Measurements from ENCODE around the gene CYTH3. TPM values are rescaled to one million over a fixed set of nuclear protein-coding genes. Genes with fewer than 3 reads are reported as not detected.

CYTH3 gene
- polyA plus RNA-seq, 1 donor: 30.9 TPM

GRCh38 chr7:6260291-6261187, 11.9 kb downstream of the CYTH3 start:
- Histone ChIP-seq H3K27ac (ENCODE audit: low read length) (no peak overlapping the region), H3K4me1 (ENCODE audit: control insufficient read depth, insufficient read depth, low read length) (peaks cover 25% of the 10 kb centered on the region), H3K4me3 (ENCODE audit: low read length) (no peak overlapping the region), H3K9me3 (ENCODE audit: control insufficient read depth, low read depth, low read length) (no peaks in the 10 kb centered on the region), H3K36me3 (ENCODE audit: control insufficient read depth, insufficient read depth, low read length) (no peaks in the 10 kb centered on the region), H3K27me3 (ENCODE audit: control insufficient read depth, insufficient read depth, low read length) (no peaks in the 10 kb centered on the region)
- WGBS (ENCODE audit: insufficient coverage, low lambda C conversion rate): 93% methylated on average over 2 of the region's 6 CpGs
- no peak for DNase-seq

DNA sequence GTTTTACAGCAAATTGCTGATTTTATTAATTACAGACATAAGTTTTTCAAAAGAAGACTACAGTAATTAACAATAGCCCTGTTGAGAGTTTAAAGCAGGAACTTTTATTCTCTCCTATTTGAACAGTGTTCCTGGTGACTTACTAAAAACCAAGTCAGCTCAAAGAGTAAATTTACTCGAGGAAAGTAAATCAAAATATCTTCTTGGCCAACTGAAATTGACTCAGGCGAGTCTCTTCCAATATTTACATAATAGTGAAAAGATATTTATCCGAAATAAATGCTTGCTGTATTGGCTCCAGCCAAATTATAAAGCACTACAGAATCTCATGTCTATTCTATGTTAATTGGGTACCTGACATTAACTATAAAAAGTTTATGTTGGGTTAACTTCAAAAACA, 13.2 kb downstream of the CYTH3 start:
- H3K27me3 ChIP-seq (ENCODE audit: control insufficient read depth, insufficient read depth, low read length): no peaks in the 10 kb centered on the region
- H3K36me3 ChIP-seq (ENCODE audit: control insufficient read depth, insufficient read depth, low read length): no peaks in the 10 kb centered on the region
- no peak overlapping the region for H3K4me3 ChIP-seq (ENCODE audit: low read length)
- H3K9me3 ChIP-seq (ENCODE audit: control insufficient read depth, low read depth, low read length): no peaks in the 10 kb centered on the region
- WGBS (ENCODE audit: insufficient coverage, low lambda C conversion rate): 82% methylated on average over 2 of the region's 3 CpGs
- H3K4me1 ChIP-seq (ENCODE audit: control insufficient read depth, insufficient read depth, low read length): peaks cover 25% of the 10 kb centered on the region
- no peak for DNase-seq
- H3K27ac ChIP-seq (ENCODE audit: low read length): no peak overlapping the region

- WGBS (ENCODE audit: insufficient coverage, low lambda C conversion rate): 85% methylated on average over 4 of the region's 5 CpGs
- Histone ChIP-seq H3K36me3 (ENCODE audit: control insufficient read depth, insufficient read depth, low read length) (no peaks in the 10 kb centered on the region), H3K27me3 (ENCODE audit: control insufficient read depth, insufficient read depth, low read length) (no peaks in the 10 kb centered on the region), H3K9me3 (ENCODE audit: control insufficient read depth, low read depth, low read length) (no peaks in the 10 kb centered on the region), H3K27ac (ENCODE audit: low read length) (no peak overlapping the region), H3K4me3 (ENCODE audit: low read length) (no peak overlapping the region), H3K4me1 (ENCODE audit: control insufficient read depth, insufficient read depth, low read length) (peaks cover 25% of the 10 kb centered on the region)
- peak in 1 of 2 donors; percentile 23 for DNase-seq
Observed at GRCh38 chr7:6258440-6259182, 13.8 kb downstream of the CYTH3 start.

DNA sequence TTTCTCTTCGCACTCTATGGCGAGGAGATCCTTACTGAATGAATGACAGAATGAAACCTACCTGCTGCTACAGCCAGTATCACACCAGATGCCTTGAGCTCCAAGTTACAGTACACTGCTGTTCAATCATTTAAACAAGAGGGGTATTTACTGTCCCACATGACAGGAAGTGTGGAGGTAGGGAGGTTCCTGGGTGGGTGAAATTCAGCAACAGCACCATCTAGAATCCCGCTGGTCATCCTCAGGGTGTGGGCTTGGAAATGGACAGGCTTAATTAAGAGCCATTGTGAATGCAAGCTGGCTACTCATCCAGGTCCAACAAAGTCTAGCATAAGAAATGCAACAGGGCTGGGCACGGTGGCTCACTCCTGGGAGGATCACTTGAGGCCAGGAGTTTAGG, 14.7 kb downstream of the CYTH3 start:
- peaks cover 25% of the 10 kb centered on the region for H3K4me1 ChIP-seq (ENCODE audit: control insufficient read depth, insufficient read depth, low read length)
- no peak for DNase-seq
- no peaks in the 10 kb centered on the region for H3K9me3 ChIP-seq (ENCODE audit: control insufficient read depth, low read depth, low read length)
- no peaks in the 10 kb centered on the region for H3K36me3 ChIP-seq (ENCODE audit: control insufficient read depth, insufficient read depth, low read length)
- H3K27ac ChIP-seq (ENCODE audit: low read length): no peak overlapping the region
- H3K27me3 ChIP-seq (ENCODE audit: control insufficient read depth, insufficient read depth, low read length): no peaks in the 10 kb centered on the region
- no CpG with 5 or more reads among the region's 4 CpGs for WGBS (ENCODE audit: insufficient coverage, low lambda C conversion rate)
- H3K4me3 ChIP-seq (ENCODE audit: low read length): no peak overlapping the region

GRCh38 chr7:6256677-6257535, 15.5 kb downstream of the CYTH3 start:
- DNase-seq: peak in 1 of 2 donors; percentile 60
- Histone ChIP-seq H3K9me3 (ENCODE audit: control insufficient read depth, low read depth, low read length) (no peaks in the 10 kb centered on the region), H3K4me1 (ENCODE audit: control insufficient read depth, insufficient read depth, low read length) (peaks cover 25% of the 10 kb centered on the region), H3K27me3 (ENCODE audit: control insufficient read depth, insufficient read depth, low read length) (no peaks in the 10 kb centered on the region), H3K27ac (ENCODE audit: low read length) (peak overlapping the region; percentile 8), H3K36me3 (ENCODE audit: control insufficient read depth, insufficient read depth, low read length) (no peaks in the 10 kb centered on the region), H3K4me3 (ENCODE audit: low read length) (no peak overlapping the region)
- 71% methylated on average over 1 of the region's 9 CpGs for WGBS (ENCODE audit: insufficient coverage, low lambda C conversion rate)

GRCh38 chr7:6256109-6256483, 16.3 kb downstream of the CYTH3 start:
- Histone ChIP-seq H3K27ac (ENCODE audit: low read length) (no peak overlapping the region), H3K9me3 (ENCODE audit: control insufficient read depth, low read depth, low read length) (no peaks in the 10 kb centered on the region), H3K4me1 (ENCODE audit: control insufficient read depth, insufficient read depth, low read length) (peaks cover 25% of the 10 kb centered on the region), H3K36me3 (ENCODE audit: control insufficient read depth, insufficient read depth, low read length) (no peaks in the 10 kb centered on the region), H3K27me3 (ENCODE audit: control insufficient read depth, insufficient read depth, low read length) (no peaks in the 10 kb centered on the region), H3K4me3 (ENCODE audit: low read length) (no peak overlapping the region)
- DNase-seq: no peak
- no CpG with 5 or more reads among the region's 5 CpGs for WGBS (ENCODE audit: insufficient coverage, low lambda C conversion rate)

DNA sequence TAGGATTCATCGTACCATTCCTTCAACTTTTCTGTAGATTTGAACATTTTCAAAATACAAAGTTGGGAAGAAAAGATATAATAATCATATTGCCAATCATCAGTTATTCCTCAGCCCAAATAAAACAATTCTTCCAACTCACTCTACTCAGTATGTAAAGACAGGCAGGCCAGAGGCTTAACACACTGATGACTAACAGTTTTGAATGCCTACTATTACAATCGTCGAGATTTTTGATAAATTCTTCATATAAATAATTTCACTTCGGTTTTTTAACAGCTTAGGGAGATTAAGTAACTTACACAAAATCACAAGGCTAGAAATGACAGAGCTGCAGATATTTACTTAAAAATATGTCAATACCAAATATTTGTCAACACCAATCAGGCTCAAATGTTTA, 17.6 kb downstream of the CYTH3 start:
- H3K4me3 ChIP-seq (ENCODE audit: low read length): no peak overlapping the region
- H3K9me3 ChIP-seq (ENCODE audit: control insufficient read depth, low read depth, low read length): no peaks in the 10 kb centered on the region
- H3K36me3 ChIP-seq (ENCODE audit: control insufficient read depth, insufficient read depth, low read length): no peaks in the 10 kb centered on the region
- H3K4me1 ChIP-seq (ENCODE audit: control insufficient read depth, insufficient read depth, low read length): peaks cover 17% of the 10 kb centered on the region
- 100% methylated on average over 1 of the region's 4 CpGs for whole genome bisulfite sequencing (ENCODE audit: insufficient coverage, low lambda C conversion rate)
- no peak overlapping the region for H3K27ac ChIP-seq (ENCODE audit: low read length)
- DNase-seq: no peak
- no peaks in the 10 kb centered on the region for H3K27me3 ChIP-seq (ENCODE audit: control insufficient read depth, insufficient read depth, low read length)

DNA sequence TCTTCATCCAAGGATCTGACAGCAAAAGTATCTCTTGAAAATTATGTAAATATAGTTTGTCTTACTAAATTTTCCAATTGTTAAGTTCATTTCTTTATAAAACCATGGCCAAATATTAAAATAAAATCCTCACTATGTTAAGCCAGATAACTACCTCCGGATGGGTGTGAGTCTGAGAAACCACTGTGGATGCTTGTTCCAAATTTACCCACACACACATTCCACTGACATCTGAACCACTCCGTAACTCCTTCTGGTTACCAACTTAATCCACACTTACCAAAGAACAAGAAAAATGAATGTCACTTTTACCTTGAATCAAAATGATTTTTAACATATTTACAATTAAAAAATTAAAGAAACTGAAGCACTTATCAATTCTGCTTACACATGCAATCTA, 19.7 kb downstream of the CYTH3 start:
- no peak overlapping the region for H3K4me3 ChIP-seq (ENCODE audit: low read length)
- H3K27ac ChIP-seq (ENCODE audit: low read length): no peak overlapping the region
- no CpG with 5 or more reads among the region's 2 CpGs for WGBS (ENCODE audit: insufficient coverage, low lambda C conversion rate)
- no peaks in the 10 kb centered on the region for H3K27me3 ChIP-seq (ENCODE audit: control insufficient read depth, insufficient read depth, low read length)
- no peak for DNase-seq
- H3K36me3 ChIP-seq (ENCODE audit: control insufficient read depth, insufficient read depth, low read length): no peaks in the 10 kb centered on the region
- no peaks in the 10 kb centered on the region for H3K9me3 ChIP-seq (ENCODE audit: control insufficient read depth, low read depth, low read length)
- H3K4me1 ChIP-seq (ENCODE audit: control insufficient read depth, insufficient read depth, low read length): peaks cover 13% of the 10 kb centered on the region

DNA sequence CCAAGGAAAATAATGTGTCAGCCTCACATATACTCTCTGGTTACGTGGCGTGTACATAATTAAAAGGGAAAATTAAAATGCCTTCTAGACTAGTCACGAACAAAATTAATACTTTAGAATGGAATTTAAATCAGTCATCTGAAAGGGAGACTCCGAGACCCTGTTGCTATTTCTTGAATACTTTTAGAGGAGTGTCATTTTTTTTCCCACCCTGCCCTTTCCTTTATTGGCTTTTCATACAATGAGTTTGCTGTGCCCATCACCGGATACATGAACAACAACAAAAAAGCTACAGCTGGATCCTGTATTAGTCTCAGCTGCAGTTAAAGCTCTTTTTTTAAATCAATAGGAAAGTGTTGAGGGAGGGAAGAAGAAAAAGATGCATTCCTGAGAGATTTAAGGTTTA, 20.1 kb downstream of the CYTH3 start:
- WGBS (ENCODE audit: insufficient coverage, low lambda C conversion rate): 66% methylated on average over 4 of the region's 5 CpGs
- Histone ChIP-seq H3K27ac (ENCODE audit: low read length) (no peak overlapping the region), H3K4me1 (ENCODE audit: control insufficient read depth, insufficient read depth, low read length) (peaks cover 10% of the 10 kb centered on the region), H3K27me3 (ENCODE audit: control insufficient read depth, insufficient read depth, low read length) (no peaks in the 10 kb centered on the region), H3K9me3 (ENCODE audit: control insufficient read depth, low read depth, low read length) (no peaks in the 10 kb centered on the region), H3K36me3 (ENCODE audit: control insufficient read depth, insufficient read depth, low read length) (no peaks in the 10 kb centered on the region), H3K4me3 (ENCODE audit: low read length) (no peak overlapping the region)
- DNase-seq: no peak

DNA sequence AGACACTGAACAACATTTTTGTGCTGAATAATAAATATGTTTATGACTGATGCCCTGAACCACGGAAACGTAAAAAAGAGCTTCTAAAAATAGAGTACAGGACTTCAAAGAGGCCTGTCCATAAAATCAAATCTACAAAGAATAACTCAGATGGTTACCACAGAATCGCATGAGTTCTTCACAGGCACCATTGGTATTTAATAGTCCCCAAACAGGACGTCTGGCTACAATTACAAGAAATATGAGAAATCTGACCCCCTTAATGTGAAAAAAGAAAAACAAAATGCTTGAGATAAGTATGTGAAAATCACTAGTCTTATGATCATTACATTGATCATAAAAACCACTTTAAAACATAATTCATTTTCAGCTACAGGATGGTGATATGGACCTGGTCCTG, 20.8 kb downstream of the CYTH3 start:
- Histone ChIP-seq H3K27me3 (ENCODE audit: control insufficient read depth, insufficient read depth, low read length) (no peaks in the 10 kb centered on the region), H3K9me3 (ENCODE audit: control insufficient read depth, low read depth, low read length) (no peaks in the 10 kb centered on the region), H3K4me1 (ENCODE audit: control insufficient read depth, insufficient read depth, low read length) (peaks cover 6% of the 10 kb centered on the region), H3K27ac (ENCODE audit: low read length) (no peak overlapping the region), H3K36me3 (ENCODE audit: control insufficient read depth, insufficient read depth, low read length) (no peaks in the 10 kb centered on the region), H3K4me3 (ENCODE audit: low read length) (no peak overlapping the region)
- WGBS (ENCODE audit: insufficient coverage, low lambda C conversion rate): no CpG with 5 or more reads among the region's 4 CpGs
- DNase-seq: no peak
